HEK293 (cell line): Measurements from ENCODE around the gene PDE1C.

Experiments used
- CTCF ChIA-PET: fragments of 350-600 bp; formaldehyde crosslinking; extraction: SDS; loops from one replicate; lab custom pipeline; 2021; ENCODE audit warnings: antibody characterized with exemption; lab: Yijun Ruan, JAX
- POLR2A ChIA-PET: fragments of 300-600 bp; formaldehyde crosslinking; extraction: SDS; loops from one replicate; lab custom pipeline; 2020; ENCODE audit warnings: antibody characterized with exemption, inconsistent platforms; lab: Yijun Ruan, JAX
- H3K27ac ChIP-seq: fragments of 200-500 bp; sonication (Bioruptor generic); 2 replicates; pipeline ENCODE4 v1.5.1; 2014; ENCODE audit warnings: low read depth, low read length, control low read depth, inconsistent platforms; ENCODE audit errors: extremely low read depth
- H3K36me3 ChIP-seq, 2 experiments: fragments of 200-500 bp in 1 of 2; sonication (Bioruptor generic) in 1 of 2; 1 replicate in 1 of 2; 2 replicates in 1 of 2; pipeline ENCODE4 v1.5.1; 2014 to 2017; ENCODE audit warnings: inconsistent platforms in 2 of 2, low read length in 2 of 2; ENCODE audit not compliant: control insufficient read depth in 2 of 2, insufficient read depth in 1 of 2
- H3K4me1 ChIP-seq: fragments of 200-500 bp; sonication (Bioruptor generic); 2 replicates; pipeline ENCODE4 v1.5.1; 2014; ENCODE audit warnings: mild to moderate bottlenecking, low read length, inconsistent platforms; ENCODE audit not compliant: control insufficient read depth, insufficient read depth
- H3K4me3 ChIP-seq: 2 replicates; pipeline ENCODE4 v1.5.1; 2011; ENCODE audit warnings: low read depth, mild to moderate bottlenecking, control low read depth, low read length, moderate library complexity
- H3K9me3 ChIP-seq: fragments of 200-500 bp; sonication (Bioruptor generic); 2 replicates; pipeline ENCODE4 v1.5.1; 2014; ENCODE audit warnings: low read depth, low read length, inconsistent platforms; ENCODE audit not compliant: control insufficient read depth, insufficient read depth
- EGR2 ChIP-seq: fragments of 450-650 bp; formaldehyde crosslinking; IDR thresholded peaks from 2 replicates; pipeline ENCODE4 v1.5.1; 2016; ENCODE audit warnings: low read depth, missing biosample characterization, missing genetic modification characterization
- FEZF1 ChIP-seq: fragments of 450-650 bp; formaldehyde crosslinking; IDR thresholded peaks from 2 replicates; pipeline ENCODE4 v1.5.1; 2016; ENCODE audit warnings: missing biosample characterization, missing genetic modification characterization
- HOXC10 ChIP-seq: sonication (generic); formaldehyde crosslinking; IDR thresholded peaks from 2 replicates; pipeline ENCODE4 v1.8.1; 2023; ENCODE audit warnings: mild to moderate bottlenecking, missing genetic modification reagents
- KLF7 ChIP-seq: fragments of 450-650 bp; formaldehyde crosslinking; IDR thresholded peaks from 2 replicates; pipeline ENCODE4 v1.5.1; 2016; ENCODE audit warnings: missing biosample characterization, missing genetic modification characterization, borderline replicate concordance
- MZF1 ChIP-seq: fragments of 450-650 bp; formaldehyde crosslinking; IDR thresholded peaks from 2 replicates; pipeline ENCODE4 v1.5.1; 2017; ENCODE audit warnings: missing biosample characterization, missing genetic modification characterization, borderline replicate concordance
- PRDM1 ChIP-seq: fragments of 450-650 bp; formaldehyde crosslinking; IDR thresholded peaks from 2 replicates; pipeline ENCODE4; 2016; ENCODE audit warnings: missing biosample characterization, missing genetic modification characterization
- ZBTB17 ChIP-seq: fragments of 450-650 bp; formaldehyde crosslinking; IDR thresholded peaks from 2 replicates; pipeline ENCODE4 v1.5.1; 2016; ENCODE audit warnings: missing biosample characterization, missing genetic modification characterization
- ZFP3 ChIP-seq: fragments of 450-650 bp; formaldehyde crosslinking; IDR thresholded peaks from 2 replicates; pipeline ENCODE4 v1.5.1; 2016; ENCODE audit warnings: low read depth, missing biosample characterization, missing genetic modification characterization
- ZFP41 ChIP-seq: fragments of 450-650 bp; formaldehyde crosslinking; IDR thresholded peaks from 2 replicates; pipeline ENCODE4 v1.5.1; 2016; ENCODE audit warnings: missing biosample characterization, missing genetic modification characterization, borderline replicate concordance
- ZNF114 ChIP-seq: fragments of 450-650 bp; formaldehyde crosslinking; IDR thresholded peaks from 2 replicates; pipeline ENCODE4 v1.5.0; 2017; ENCODE audit warnings: missing biosample characterization, missing genetic modification characterization
- ZNF133 ChIP-seq: fragments of 450-650 bp; formaldehyde crosslinking; IDR thresholded peaks from 2 replicates; pipeline ENCODE4 v1.5.1; 2016; ENCODE audit warnings: missing biosample characterization, missing genetic modification characterization
- ZNF184 ChIP-seq: fragments of 450-650 bp; IDR thresholded peaks from 2 replicates; pipeline ENCODE4 v1.5.1; 2018; ENCODE audit warnings: missing biosample characterization, mild to moderate bottlenecking, missing genetic modification characterization
- ZNF214 ChIP-seq: fragments of 450-650 bp; formaldehyde crosslinking; IDR thresholded peaks from 2 replicates; pipeline ENCODE4 v1.5.1; 2017; ENCODE audit warnings: missing biosample characterization, mild to moderate bottlenecking, missing genetic modification characterization, borderline replicate concordance
- ZNF23 ChIP-seq: fragments of 450-650 bp; formaldehyde crosslinking; IDR thresholded peaks from 2 replicates; pipeline ENCODE4 v1.5.1; 2016; ENCODE audit warnings: missing biosample characterization, missing genetic modification characterization, borderline replicate concordance
- ZNF248 ChIP-seq: fragments of 450-650 bp; formaldehyde crosslinking; IDR thresholded peaks from 2 replicates; pipeline ENCODE4 v1.5.1; 2017; ENCODE audit warnings: missing biosample characterization, missing genetic modification characterization
- ZNF302 ChIP-seq: fragments of 450-650 bp; formaldehyde crosslinking; IDR thresholded peaks from 2 replicates; pipeline ENCODE4 v1.5.1; 2016; ENCODE audit warnings: missing biosample characterization, missing genetic modification characterization, low read depth
- ZNF324 ChIP-seq: fragments of 450-650 bp; formaldehyde crosslinking; IDR thresholded peaks from 2 replicates; pipeline ENCODE4 v1.5.1; 2016; ENCODE audit warnings: missing biosample characterization, missing genetic modification characterization
- ZNF354C ChIP-seq: fragments of 450-650 bp; formaldehyde crosslinking; IDR thresholded peaks from 2 replicates; pipeline ENCODE4 v1.5.1; 2016; ENCODE audit warnings: missing biosample characterization, missing genetic modification characterization, low read depth, borderline replicate concordance
- ZNF426 ChIP-seq: fragments of 450-650 bp; formaldehyde crosslinking; IDR thresholded peaks from 2 replicates; pipeline ENCODE4 v1.5.1; 2017; ENCODE audit warnings: missing biosample characterization, missing genetic modification characterization, mild to moderate bottlenecking, inconsistent platforms, moderate library complexity
- ZNF501 ChIP-seq: fragments of 450-650 bp; formaldehyde crosslinking; IDR thresholded peaks from 2 replicates; pipeline ENCODE4 v1.5.1; 2016; ENCODE audit warnings: missing biosample characterization, missing genetic modification characterization
- ZNF561 ChIP-seq: fragments of 450-650 bp; IDR thresholded peaks from 2 replicates; pipeline ENCODE4 v1.5.1; 2018; ENCODE audit warnings: missing biosample characterization, missing genetic modification characterization, borderline replicate concordance
- ZNF571 ChIP-seq: fragments of 450-650 bp; formaldehyde crosslinking; IDR thresholded peaks from 2 replicates; pipeline ENCODE4 v1.5.0; 2017; ENCODE audit warnings: missing biosample characterization, missing genetic modification characterization
- ZNF626 ChIP-seq: fragments of 450-650 bp; sonication (Bioruptor Pico); formaldehyde crosslinking; IDR thresholded peaks from 2 replicates; pipeline ENCODE4 v1.5.1; 2018; ENCODE audit warnings: missing biosample characterization, missing genetic modification characterization, inconsistent platforms
- ZNF639 ChIP-seq: fragments of 450-650 bp; formaldehyde crosslinking; IDR thresholded peaks from 2 replicates; pipeline ENCODE4 v1.5.1; 2016; ENCODE audit warnings: missing biosample characterization, missing genetic modification characterization
- ZNF704 ChIP-seq: fragments of 450-650 bp; formaldehyde crosslinking; IDR thresholded peaks from 2 replicates; pipeline ENCODE4 v1.5.1; 2016; ENCODE audit warnings: missing biosample characterization, missing genetic modification characterization
- ZSCAN23 ChIP-seq: fragments of 450-650 bp; formaldehyde crosslinking; IDR thresholded peaks from 2 replicates; pipeline ENCODE4 v1.5.1; 2016; ENCODE audit warnings: missing biosample characterization, missing genetic modification characterization
- ZSCAN4 ChIP-seq: fragments of 450-650 bp; formaldehyde crosslinking; IDR thresholded peaks from 2 replicates; pipeline ENCODE4 v1.5.1; 2017; ENCODE audit warnings: missing biosample characterization, missing genetic modification characterization

Gene PDE1C

GRCh38 chr7:31775556-31775955 is 294.7 kb downstream of the PDE1C start:
- no peaks in the 10 kb centered on the region for H3K4me1 ChIP-seq
- ChIA-PET CTCF (interaction anchor here (0.9 kb wide), 2 partner anchors 9 to 10 kb away, joined by 3 to 4 read pairs; no protein-coding TSS in a partner anchor), POLR2A (no interaction called here)
- H3K9me3 ChIP-seq = no peaks in the 10 kb centered on the region
- H3K27ac ChIP-seq = no peak overlapping the region
- H3K4me3 ChIP-seq = no peak overlapping the region
- no peaks in the 10 kb centered on the region for H3K36me3 ChIP-seq
- TF ChIP-seq ZNF114 (tag by site-specific recombination) (no peak), KLF7 (tag by site-specific recombination) (no peak)
- TF ChIP-seq, all 188 proteins: peak for 0

- Histone ChIP-seq H3K36me3 (no peaks in the 10 kb centered on the region), H3K9me3 (no peaks in the 10 kb centered on the region), H3K4me1 (no peaks in the 10 kb centered on the region), H3K4me3 (no peak overlapping the region), H3K27ac (no peak overlapping the region)
- POLR2A ChIA-PET = no interaction called here
- TF ChIP-seq ZNF639 (tag by site-specific recombination) = no peak
- no peak for TF ChIP-seq ZBTB17 (tag by site-specific recombination)
- no peak for TF ChIP-seq ZSCAN4 (tag by site-specific recombination)
- no peak for TF ChIP-seq ZNF354C (tag by site-specific recombination)
- no peak for TF ChIP-seq ZNF184 (tag by site-specific recombination)
- no peak for TF ChIP-seq ZNF426 (tag by site-specific recombination)
- no peak for TF ChIP-seq ZNF23 (tag by site-specific recombination)
- TF ChIP-seq ZNF214 (tag by site-specific recombination) = no peak
- TF ChIP-seq ZNF133 (tag by site-specific recombination) = no peak
- no peak for TF ChIP-seq FEZF1 (tag by site-specific recombination)
- CTCF ChIA-PET = interaction anchor here (1.0 to 2.1 kb wide), 2 partner anchors 9 to 11 kb away, joined by 6 to 7 read pairs; no protein-coding TSS in a partner anchor
Observed at GRCh38 chr7:31772211-31772610, 298.0 kb downstream of the PDE1C start.

- POLR2A ChIA-PET = no interaction called here
- CTCF ChIA-PET = interaction anchor here (0.6 kb wide), 1 partner anchor 1706 kb away, joined by 3 read pairs; no protein-coding TSS in a partner anchor
- TF ChIP-seq ZNF324 (tag by site-specific recombination) (no peak), MZF1 (no peak), ZFP3 (tag by site-specific recombination) (no peak), ZNF626 (tag by site-specific recombination) (no peak), ZNF704 (tag by site-specific recombination) (no peak), HOXC10 (CRISPR knock-in tag) (no peak), ZNF248 (no peak), ZFP41 (tag by site-specific recombination) (no peak), ZNF571 (tag by site-specific recombination) (no peak), PRDM1 (tag by site-specific recombination) (no peak), ZNF302 (no peak), ZNF561 (no peak), ZSCAN23 (no peak), EGR2 (tag by site-specific recombination) (no peak), ZNF501 (tag by site-specific recombination) (no peak)
Observed at GRCh38 chr7:31767686-31768358, 302.4 kb downstream of the PDE1C start.

More at GRCh38 chr7:31767686-31768358, 302.4 kb downstream of the PDE1C start:
- Histone ChIP-seq H3K4me1 (no peaks in the 10 kb centered on the region), H3K9me3 (no peaks in the 10 kb centered on the region), H3K4me3 (no peak overlapping the region), H3K27ac (no peak overlapping the region), H3K36me3 (no peaks in the 10 kb centered on the region)
